Stomach (tissue), 9 donors: ENCODE results near the gene NFATC2. TPM values are rescaled to one million over a fixed set of nuclear protein-coding genes. Genes with fewer than 3 reads are reported as not detected.

Experiments used
- DNase-seq, 2 donors: peaks; one replicate each; pipeline versions ENCODE4 v3.0.0 to v3.0.0-alpha.2; 2013 to 2019
- H3K27ac ChIP-seq, 5 donors: fragments of 200-600 bp in 4 of 5; sonication (generic) in 4 of 5; one replicate each; pipeline ENCODE4 v1.5.1; 2013 to 2019; ENCODE audit warnings: mild to moderate bottlenecking in 1 of 5, moderate library complexity in 1 of 5
- H3K27me3 ChIP-seq, 3 donors: fragments of 200-600 bp; sonication (generic); one replicate each; pipeline ENCODE4 v1.5.1; 2017 to 2019; ENCODE audit warnings: mixed run types in 1 of 3
- H3K36me3 ChIP-seq, 4 donors: fragments of 200-600 bp; sonication (generic); 1 replicate in 3 of 4; 2 replicates in 1 of 4; pipeline ENCODE4 v1.5.1; 2016 to 2019
- H3K4me1 ChIP-seq, 4 donors: fragments of 200-600 bp; sonication (generic); one replicate each; pipeline ENCODE4 v1.5.1; 2016 to 2019
- H3K4me3 ChIP-seq, 4 donors: fragments of 200-600 bp; sonication (generic) in 3 of 4; one replicate each; pipeline ENCODE4 v1.5.1; 2016 to 2019; ENCODE audit warnings: mild to moderate bottlenecking in 1 of 4
- H3K9me3 ChIP-seq, 4 donors: fragments of 200-600 bp; sonication (generic); one replicate each; pipeline ENCODE4 v1.5.1; 2016 to 2019
- EP300 ChIP-seq: sonication (generic); formaldehyde crosslinking; IDR thresholded peaks from one replicate; pipeline ENCODE4 v1.6.1; 2017; ENCODE audit warnings: antibody characterized with exemption
- POLR2A ChIP-seq, 4 donors: fragments of 450-650 bp; IDR thresholded peaks; one replicate each; pipeline ENCODE4 v1.6.1; 2016; ENCODE audit warnings: antibody characterized with exemption in 4 of 4, control low read depth in 2 of 4, mild to moderate bottlenecking in 1 of 4, moderate library complexity in 1 of 4
- POLR2AphosphoS5 ChIP-seq, 3 donors: sonication (generic); formaldehyde crosslinking; IDR thresholded peaks; one replicate each; pipeline ENCODE4 v1.6.1; 2016; ENCODE audit warnings: antibody characterized with exemption in 3 of 3
- WGBS, 5 donors: extraction: QIAGEN DNeasy Blood & Tissue Kit in 3 of 5; methylation state at CpG; one replicate each; pipeline versions ENCODE4 v1.1.5 to v1.1.7; 2013 to 2018; 5-methylcytosine and 5-hydroxymethylcytosine counted together
- intact Hi-C: fragments of 100-400 bp; cut with DNase I; formaldehyde crosslinking; loops from one replicate; pipeline ENCODE4 v1.15.1; 2023; ENCODE audit warnings: low total_unique reads
- polyA plus RNA-seq, 3 donors: library from polyadenylated mRNA; stranded (reverse); fragments of 200-250 nt; gene quantifications; one replicate each; pipeline ENCODE4 v1.2.3, GENCODE V29; 2013
- total RNA-seq, 5 donors: library from RNA; depleted of rRNA; stranded (reverse); fragments of >200 nt; gene quantifications; one replicate each; pipeline versions ENCODE4 v1.1.0 to v1.2.3, GENCODE V29; 2014 to 2016
- TF ChIP-seq, protein P1 (sequence below), 7 experiments: fragments of 450-650 bp in 4 of 7; fragments of 200-600 bp in 3 of 7; sonication (generic) in 3 of 7; IDR thresholded peaks; one replicate each; pipeline ENCODE4 v1.5.1; 2016 to 2019; ENCODE audit warnings: antibody characterized with exemption in 7 of 7, control low read depth in 2 of 7, mild to moderate bottlenecking in 1 of 7
- donor health status: healthy with polysubstance abuse.
- donor health status: Bipolar disorder and iron deficiency.
- donor health status: healthy.

The NFATC2 gene
- total and polyA plus RNA-seq, 8 donors: 1.4 to 31.9 (median 8.6) TPM

DNA sequence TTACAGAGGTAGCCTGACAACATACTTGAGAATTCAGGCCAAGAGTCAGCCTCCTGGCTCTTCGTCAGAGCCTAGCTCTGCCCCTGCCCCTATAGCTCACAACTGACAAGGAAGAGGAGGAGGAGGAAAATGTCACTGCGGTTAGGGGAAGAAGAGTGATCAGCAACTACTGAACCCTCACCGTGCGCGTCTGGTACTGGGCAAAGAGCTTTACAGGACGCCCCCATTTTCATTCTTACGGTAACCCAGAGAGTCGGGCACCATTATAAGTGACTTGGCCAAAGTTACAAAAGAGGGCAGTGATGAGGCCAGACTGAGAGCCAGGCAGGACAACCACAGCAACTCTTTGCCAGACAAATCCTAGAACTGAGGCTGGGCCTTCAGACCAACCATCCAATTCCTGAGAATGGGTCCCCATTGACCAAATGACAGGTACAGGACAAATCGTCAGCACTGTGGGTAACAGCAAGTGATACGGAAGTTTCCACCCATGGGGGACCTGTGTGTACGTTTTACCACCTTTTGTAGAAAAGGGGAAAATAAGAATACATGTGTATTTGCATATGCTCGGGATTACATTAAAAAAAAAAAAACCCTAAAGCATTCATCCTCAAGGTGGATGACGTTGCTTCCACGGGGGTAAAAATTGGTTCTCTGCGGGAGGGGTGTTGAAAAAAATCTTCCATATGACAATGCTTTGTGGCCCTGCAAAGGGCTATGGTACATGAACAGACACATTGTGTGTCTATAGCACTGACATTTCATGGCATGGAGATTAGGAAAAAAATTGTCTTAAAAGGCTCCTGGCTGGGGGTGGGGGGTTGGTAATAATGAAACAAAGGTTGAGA, 118.0 kb downstream of the NFATC2 start:
- peaks cover 9 to 23% (median 14%) of the 10 kb centered on the region in 4 donors for H3K4me1 ChIP-seq
- no peak overlapping the region for H3K4me3 ChIP-seq
- no peak for DNase-seq
- H3K36me3 ChIP-seq: peaks cover 0 to 31% (median 18%) of the 10 kb centered on the region in 4 donors
- peak overlapping the region in 4 of 5 donors; percentile 13 to 37 (median 28) for H3K27ac ChIP-seq
- TF ChIP-seq POLR2AphosphoS5 (IDR thresholded peaks at IDR 0.05) (no peak), EP300 (no peak), POLR2A (IDR thresholded peaks at IDR 0.05) (no peak)
- TF ChIP-seq, protein P1, sequence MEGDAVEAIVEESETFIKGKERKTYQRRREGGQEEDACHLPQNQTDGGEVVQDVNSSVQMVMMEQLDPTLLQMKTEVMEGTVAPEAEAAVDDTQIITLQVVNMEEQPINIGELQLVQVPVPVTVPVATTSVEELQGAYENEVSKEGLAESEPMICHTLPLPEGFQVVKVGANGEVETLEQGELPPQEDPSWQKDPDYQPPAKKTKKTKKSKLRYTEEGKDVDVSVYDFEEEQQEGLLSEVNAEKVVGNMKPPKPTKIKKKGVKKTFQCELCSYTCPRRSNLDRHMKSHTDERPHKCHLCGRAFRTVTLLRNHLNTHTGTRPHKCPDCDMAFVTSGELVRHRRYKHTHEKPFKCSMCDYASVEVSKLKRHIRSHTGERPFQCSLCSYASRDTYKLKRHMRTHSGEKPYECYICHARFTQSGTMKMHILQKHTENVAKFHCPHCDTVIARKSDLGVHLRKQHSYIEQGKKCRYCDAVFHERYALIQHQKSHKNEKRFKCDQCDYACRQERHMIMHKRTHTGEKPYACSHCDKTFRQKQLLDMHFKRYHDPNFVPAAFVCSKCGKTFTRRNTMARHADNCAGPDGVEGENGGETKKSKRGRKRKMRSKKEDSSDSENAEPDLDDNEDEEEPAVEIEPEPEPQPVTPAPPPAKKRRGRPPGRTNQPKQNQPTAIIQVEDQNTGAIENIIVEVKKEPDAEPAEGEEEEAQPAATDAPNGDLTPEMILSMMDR (IDR thresholded peaks at IDR 0.05): no peak
- intact Hi-C loops: no loop called here
- no peaks in the 10 kb centered on the region for H3K27me3 ChIP-seq
- no peaks in the 10 kb centered on the region for H3K9me3 ChIP-seq
- WGBS, 5 donors: 75 to 87% (median 83%) methylated on average over 15 of the region's 15 CpGs

DNA sequence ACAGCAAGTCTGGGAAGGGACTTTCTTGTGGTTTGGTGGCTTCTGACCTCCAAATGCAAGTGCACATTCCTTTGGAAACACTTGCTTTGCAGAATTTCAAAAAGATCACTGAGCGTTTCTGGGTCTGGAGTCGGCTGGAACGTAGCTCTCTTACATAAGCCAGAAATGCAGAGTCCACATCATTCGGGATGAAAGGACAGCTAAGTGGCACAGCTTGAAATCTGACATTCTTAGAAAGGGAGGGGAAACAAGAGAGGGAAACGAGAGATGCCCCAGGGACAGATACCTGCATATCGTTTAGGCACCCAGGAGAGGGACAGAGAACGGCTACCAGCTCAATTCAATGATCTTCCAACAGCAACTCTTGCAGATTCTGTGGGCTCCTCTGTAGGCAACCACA, 118.7 kb downstream of the NFATC2 start:
- no peak for DNase-seq
- 74 to 82% (median 78%) methylated on average over 7 of the region's 7 CpGs for WGBS, 5 donors
- Histone ChIP-seq H3K4me3 (no peak overlapping the region), H3K36me3 (peaks cover 0 to 38% (median 18%) of the 10 kb centered on the region in 4 donors), H3K27ac (peak overlapping the region in 2 of 5 donors; percentile 13 to 37), H3K4me1 (peaks cover 8 to 17% (median 11%) of the 10 kb centered on the region in 4 donors), H3K27me3 (no peaks in the 10 kb centered on the region), H3K9me3 (no peaks in the 10 kb centered on the region)
- TF ChIP-seq, protein P1 (IDR thresholded peaks at IDR 0.05): no peak
- no peak for TF ChIP-seq POLR2A (IDR thresholded peaks at IDR 0.05)
- TF ChIP-seq POLR2AphosphoS5 (IDR thresholded peaks at IDR 0.05): no peak
- no peak for TF ChIP-seq EP300
- intact Hi-C loops: no loop called here

DNA sequence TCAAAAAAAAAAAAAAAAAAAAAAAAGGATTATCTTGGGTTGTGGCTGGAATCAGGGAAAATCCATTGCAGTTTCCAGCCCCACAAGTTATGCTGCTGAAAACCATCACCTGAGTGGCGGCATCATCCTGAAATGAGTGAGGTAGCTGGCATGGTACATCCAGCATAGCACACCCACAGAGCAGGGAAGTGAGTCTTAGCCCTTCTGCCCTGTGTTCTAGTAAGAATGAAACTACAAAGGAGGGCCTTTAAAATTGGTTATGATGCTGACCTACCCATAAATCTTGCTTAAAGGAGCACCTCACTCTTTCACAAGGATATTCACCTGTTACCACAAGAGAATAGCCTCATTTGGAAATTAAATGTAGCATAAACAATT, 119.2 kb downstream of the NFATC2 start:
- no peak overlapping the region for H3K4me3 ChIP-seq
- intact Hi-C loops: no loop called here
- H3K4me1 ChIP-seq: peaks cover 4 to 12% (median 6%) of the 10 kb centered on the region in 4 donors
- DNase-seq: no peak
- H3K36me3 ChIP-seq: peaks cover 0 to 40% (median 19%) of the 10 kb centered on the region in 4 donors
- TF ChIP-seq, protein P1 (IDR thresholded peaks at IDR 0.05): no peak
- no peak for TF ChIP-seq EP300
- TF ChIP-seq POLR2A (IDR thresholded peaks at IDR 0.05): no peak
- TF ChIP-seq POLR2AphosphoS5 (IDR thresholded peaks at IDR 0.05): no peak
- H3K9me3 ChIP-seq: no peaks in the 10 kb centered on the region
- H3K27me3 ChIP-seq: no peaks in the 10 kb centered on the region
- H3K27ac ChIP-seq: peak overlapping the region in 1 of 5 donors; percentile 37
- 90 to 97% (median 92%) methylated on average over 1 of the region's 1 CpG for WGBS, 5 donors

DNA sequence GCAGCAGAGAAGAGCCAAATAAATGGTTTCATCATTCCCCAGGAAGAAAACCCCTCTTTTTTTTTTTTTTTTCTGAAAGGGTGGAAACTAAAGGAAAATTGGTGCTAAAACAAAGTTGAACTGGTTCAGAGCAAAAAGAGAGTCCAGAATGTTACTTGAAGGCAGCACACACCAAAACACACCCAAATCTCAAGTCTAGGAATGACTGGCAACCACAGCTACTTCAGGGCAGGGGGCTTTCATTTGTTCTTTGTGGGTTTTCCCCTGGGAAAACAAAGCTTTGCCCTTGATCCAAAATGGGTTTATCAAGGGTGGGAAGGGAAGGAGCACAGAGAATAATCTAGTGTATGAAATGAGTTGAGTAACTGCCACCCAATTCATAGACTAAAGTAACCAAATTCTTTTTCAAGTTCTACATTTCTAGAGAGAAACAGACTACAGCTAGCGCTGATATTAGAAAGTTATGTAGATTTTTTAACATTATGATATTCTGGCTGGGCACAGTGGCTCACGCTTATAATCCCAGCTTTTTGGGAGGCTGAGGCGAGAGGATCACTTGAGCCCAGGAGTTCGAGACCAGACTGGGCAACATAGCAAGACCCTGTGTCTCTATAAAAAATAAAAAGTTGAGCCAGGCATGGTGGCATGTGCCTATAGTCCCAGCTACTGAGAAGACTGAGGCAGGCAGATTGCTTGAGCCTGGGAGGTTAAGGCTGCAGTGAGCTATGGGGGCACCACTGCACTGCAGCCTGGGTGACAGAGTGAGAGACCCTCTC, 119.8 kb downstream of the NFATC2 start:
- no peak for DNase-seq
- no peaks in the 10 kb centered on the region for H3K9me3 ChIP-seq
- no peak overlapping the region for H3K27ac ChIP-seq
- intact Hi-C loops: no loop called here
- H3K36me3 ChIP-seq: peaks cover 0 to 45% (median 20%) of the 10 kb centered on the region in 4 donors
- no peak overlapping the region for H3K4me3 ChIP-seq
- WGBS, 5 donors: 90 to 98% (median 95%) methylated on average over 4 of the region's 4 CpGs
- TF ChIP-seq POLR2A (IDR thresholded peaks at IDR 0.05): no peak
- no peak for TF ChIP-seq POLR2AphosphoS5 (IDR thresholded peaks at IDR 0.05)
- TF ChIP-seq EP300: no peak
- TF ChIP-seq, protein P1 (IDR thresholded peaks at IDR 0.05): no peak
- no peaks in the 10 kb centered on the region for H3K27me3 ChIP-seq
- H3K4me1 ChIP-seq: peaks cover 0 to 6% (median 1%) of the 10 kb centered on the region in 4 donors
